Measurements from ENCODE around the gene MRPS21. TPM values are rescaled to one million over a fixed set of nuclear protein-coding genes. Genes with fewer than 3 reads are reported as not detected.

MRPS21 gene
- total and polyA plus RNA-seq, 9 of the 15 experiments (the other 6 are each of a cell fraction or from before 2014, with no cell fraction given) = 119 to 407 (median 149) TPM

DNA sequence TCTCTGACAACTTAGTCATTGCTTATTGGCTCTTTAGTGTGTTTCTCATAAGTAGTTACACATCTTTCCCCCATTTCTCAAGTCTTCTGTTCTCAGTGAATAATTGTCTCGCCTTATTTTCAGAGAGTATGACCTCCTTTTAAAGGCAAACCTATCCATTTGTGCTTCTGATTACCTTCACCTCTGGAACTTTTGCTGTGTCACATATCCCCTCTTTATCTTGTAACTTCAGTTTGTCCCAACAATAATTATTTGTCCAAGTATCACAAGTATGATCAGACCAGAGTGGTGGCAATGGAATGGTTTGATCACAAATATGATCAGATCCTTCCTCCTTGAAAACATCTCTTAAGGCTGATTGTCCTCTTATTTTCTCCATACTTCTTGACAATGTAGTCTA lies 5.3 kb upstream of the MRPS21 start (continued):
- TF ChIP-seq ZFP36 (IDR thresholded peaks at IDR 0.05; ENCODE audit: low read depth, low read length, partially characterized antibody) (no peak), DPF2 (IDR thresholded peaks at IDR 0.05) (peak; percentile 48; the same call in 1 of the 2 replicates), ARID1B (IDR thresholded peaks at IDR 0.05) (peak; percentile 30; the same call in 1 of the 2 replicates), ZNF316 (IDR thresholded peaks at IDR 0.05) (peak; percentile 66), PURB (CRISPR knock-in tag; IDR thresholded peaks at IDR 0.05; ENCODE audit: low read depth) (no peak), IRF1 (CRISPR knock-in tag; IDR thresholded peaks at IDR 0.05; ENCODE audit: borderline replicate concordance) (no peak), CREM (IDR thresholded peaks at IDR 0.05; ENCODE audit: low read depth) (no peak), MECOM (CRISPR knock-in tag; IDR thresholded peaks at IDR 0.05) (no peak), CBX5 (IDR thresholded peaks at IDR 0.05; ENCODE audit: borderline replicate concordance, low read depth) (no peak), BACH1 (tag; IDR thresholded peaks at IDR 0.05) (no peak), NCOA6 (IDR thresholded peaks at IDR 0.05) (no peak), C11orf30 (IDR thresholded peaks at IDR 0.05; ENCODE audit: low read depth) (peak; percentile 60; the same call in 1 of the 2 replicates), KAT7 (CRISPR knock-in tag; IDR thresholded peaks at IDR 0.05; ENCODE audit: borderline replicate concordance) (no peak), KLF16 (IDR thresholded peaks at IDR 0.05) (no peak), NFE2 (IDR thresholded peaks at IDR 0.05; ENCODE audit: low read depth) (peak; percentile 55; the same call in 1 of the 2 replicates), BRD9 (IDR thresholded peaks at IDR 0.05; ENCODE audit: low read depth, partially characterized antibody) (no peak), ZNF41 (CRISPR knock-in tag; conservative IDR thresholded peaks at IDR 0.05) (no peak), TRIM25 (IDR thresholded peaks at IDR 0.05; ENCODE audit: borderline replicate concordance) (no peak), SNIP1 (IDR thresholded peaks at IDR 0.05; ENCODE audit: low read depth) (no peak), SMARCA4 (IDR thresholded peaks at IDR 0.05) (0 out of 2 replicates have a peak, but pooled peaks have one; percentile 25), KDM4B (IDR thresholded peaks at IDR 0.05; ENCODE audit: borderline replicate concordance in 2 of 2, low read depth in 1 of 2) (no peak)
- TF ChIP-seq, protein P1, sequence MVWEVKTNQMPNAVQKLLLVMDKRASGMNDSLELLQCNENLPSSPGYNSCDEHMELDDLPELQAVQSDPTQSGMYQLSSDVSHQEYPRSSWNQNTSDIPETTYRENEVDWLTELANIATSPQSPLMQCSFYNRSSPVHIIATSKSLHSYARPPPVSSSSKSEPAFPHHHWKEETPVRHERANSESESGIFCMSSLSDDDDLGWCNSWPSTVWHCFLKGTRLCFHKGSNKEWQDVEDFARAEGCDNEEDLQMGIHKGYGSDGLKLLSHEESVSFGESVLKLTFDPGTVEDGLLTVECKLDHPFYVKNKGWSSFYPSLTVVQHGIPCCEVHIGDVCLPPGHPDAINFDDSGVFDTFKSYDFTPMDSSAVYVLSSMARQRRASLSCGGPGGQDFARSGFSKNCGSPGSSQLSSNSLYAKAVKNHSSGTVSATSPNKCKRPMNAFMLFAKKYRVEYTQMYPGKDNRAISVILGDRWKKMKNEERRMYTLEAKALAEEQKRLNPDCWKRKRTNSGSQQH (CRISPR knock-in tag; IDR thresholded peaks at IDR 0.05) = no peak

All from K562 (cell line).